Mammary epithelial cell (primary cell): ENCODE results near the gene TNFAIP6.

Experiments
- CTCF ChIP-seq, 2 donors: IDR thresholded peaks in 1 of 2; conservative IDR thresholded peaks in 1 of 2; 2 replicates each; pipeline ENCODE4 v1.5.1; 2011 to 2012; ENCODE audit warnings: inconsistent platforms in 2 of 2, low read length in 2 of 2, mild to moderate bottlenecking in 2 of 2, control low read depth in 1 of 2, low read depth in 1 of 2; ENCODE audit not compliant: insufficient read depth in 1 of 2; ENCODE audit errors: extremely low read depth in 1 of 2
- EZH2 ChIP-seq: IDR thresholded peaks from 2 replicates; pipeline ENCODE4 v1.6.1; 2012; ENCODE audit warnings: low read length, inconsistent platforms, borderline replicate concordance

DNA sequence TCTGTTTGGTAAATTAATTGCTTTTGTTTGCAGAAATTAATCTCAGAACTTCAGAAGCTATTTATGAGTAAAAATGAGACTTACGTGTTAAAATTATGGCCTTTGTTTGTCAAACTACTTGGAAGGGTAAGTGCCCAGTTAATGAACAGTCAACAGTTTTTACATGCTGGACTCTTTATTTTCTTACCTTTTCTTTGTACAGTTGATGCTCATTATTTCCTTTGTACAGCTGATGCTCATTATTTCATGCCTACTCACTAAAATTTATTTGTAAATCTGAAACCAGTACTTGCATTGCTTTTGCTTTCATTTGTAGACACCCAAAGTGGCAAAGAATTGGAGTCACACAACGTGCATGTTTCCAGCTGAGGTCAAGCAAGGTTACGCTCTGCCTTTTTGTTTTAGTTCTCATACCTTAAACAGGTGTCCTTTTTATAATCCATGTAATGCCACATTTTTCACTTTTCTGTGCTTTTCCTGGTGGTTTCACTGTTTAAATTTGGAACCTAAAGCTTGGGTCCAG lies 65.6 kb downstream of the TNFAIP6 start:
- no peak for TF ChIP-seq CTCF (conservative IDR thresholded peaks at IDR 0.05 in 1 of 2, IDR thresholded peaks at IDR 0.05 in 1 of 2; ENCODE audit: extremely low read depth in 1 of 2, insufficient read depth in 1 of 2, low read depth in 1 of 2, low read length in 2 of 2)
- no peak for TF ChIP-seq EZH2
